IMR-90 (cell line): ENCODE data around the gene ELFN1. TPM values are rescaled to one million over a fixed set of nuclear protein-coding genes. Genes with fewer than 3 reads are reported as not detected.

Experiments used
- ATAC-seq: fragments of 200-7000 bp; cut with Tn5 transposase; 2 replicates; pipeline ENCODE4 v1.9.1; 2020; ENCODE audit warnings: low read depth, mild to moderate bottlenecking, moderate library complexity
- BruUV-seq: library from RNA; stranded (reverse); fragments of 400-500 nt; replicated peaks from 2 replicates; lab custom pipeline; 2021; lab: Mats Ljungman, UMichigan
- CTCF ChIA-PET: fragments of 300-600 bp; formaldehyde crosslinking; extraction: SDS; loops from one replicate; lab custom pipeline; 2021; ENCODE audit warnings: antibody characterized with exemption; lab: Yijun Ruan, JAX
- POLR2A ChIA-PET: fragments of 300-600 bp; sonication (Branson Sonifier 250); formaldehyde crosslinking; loops from one replicate; lab custom pipeline; 2022; ENCODE audit warnings: antibody characterized with exemption; ENCODE audit not compliant: unreplicated experiment; lab: Charles Lee
- DNase-seq: peaks from one replicate; pipeline ENCODE4 v3.0.0; 2013
- H2AFZ ChIP-seq: replicated peaks from 2 replicates; pipeline ENCODE3; 2013; ENCODE audit warnings: low read length, mild to moderate bottlenecking; ENCODE audit not compliant: poor library complexity
- H2AK5ac ChIP-seq: 2 replicates; pipeline ENCODE4 v1.6.1; 2013; ENCODE audit warnings: low read depth, low read length, inconsistent platforms
- H2AK9ac ChIP-seq: replicated peaks from 2 replicates; pipeline ENCODE3; 2013; ENCODE audit warnings: mild to moderate bottlenecking, low read depth, low read length, moderate library complexity; ENCODE audit not compliant: poor library complexity
- H2BK120ac ChIP-seq: 2 replicates; pipeline ENCODE4 v1.6.1; 2013; ENCODE audit warnings: low read depth, low read length, inconsistent platforms
- H2BK15ac ChIP-seq: 3 replicates; pipeline ENCODE4 v1.6.1; 2013; ENCODE audit warnings: low read depth, low read length, inconsistent platforms
- H2BK20ac ChIP-seq: 2 replicates; pipeline ENCODE4 v1.6.1; 2013; ENCODE audit warnings: low read depth, mild to moderate bottlenecking, inconsistent platforms, low read length, moderate library complexity
- H2BK5ac ChIP-seq: 2 replicates; pipeline ENCODE4 v1.6.1; 2013; ENCODE audit warnings: mild to moderate bottlenecking, low read depth, low read length, inconsistent platforms; ENCODE audit not compliant: poor library complexity, severe bottlenecking
- H3K14ac ChIP-seq: replicated peaks from 2 replicates; pipeline ENCODE4 v1.6.1; 2013; ENCODE audit warnings: low read depth, low read length, inconsistent platforms
- H3K18ac ChIP-seq: 2 replicates; pipeline ENCODE4 v1.6.1; 2013; ENCODE audit warnings: low read depth, low read length, control low read depth
- H3K23ac ChIP-seq: 2 replicates; pipeline ENCODE4 v1.6.1; 2013; ENCODE audit warnings: low read depth, low read length, inconsistent platforms
- H3K27ac ChIP-seq: 2 replicates; pipeline ENCODE4 v1.5.1; 2013; ENCODE audit warnings: mild to moderate bottlenecking, control low read depth, low read length; ENCODE audit not compliant: insufficient read depth
- H3K27me3 ChIP-seq: 2 replicates; pipeline ENCODE4 v1.6.1; 2013; ENCODE audit warnings: low read length; ENCODE audit not compliant: control insufficient read depth, insufficient read depth
- H3K36me3 ChIP-seq: 2 replicates; pipeline ENCODE4 v1.6.1; 2013; ENCODE audit warnings: low read length, mixed read lengths; ENCODE audit not compliant: control insufficient read depth, insufficient read depth
- H3K4ac ChIP-seq: 2 replicates; pipeline ENCODE4 v1.6.1; 2013; ENCODE audit warnings: low read depth, low read length, inconsistent platforms
- H3K4me1 ChIP-seq: 2 replicates; pipeline ENCODE4 v1.6.1; 2013; ENCODE audit warnings: low read length, mixed read lengths; ENCODE audit not compliant: control insufficient read depth, insufficient read depth
- H3K4me2 ChIP-seq: 2 replicates; pipeline ENCODE4 v1.6.1; 2013; ENCODE audit warnings: low read depth, mild to moderate bottlenecking, control low read depth, low read length, moderate library complexity
- H3K4me3 ChIP-seq: 2 replicates; pipeline ENCODE4 v1.5.1; 2013; ENCODE audit warnings: low read depth, mild to moderate bottlenecking, control low read depth, low read length, moderate library complexity; ENCODE audit not compliant: insufficient read depth
- H3K56ac ChIP-seq: 2 replicates; pipeline ENCODE4 v1.6.1; 2013; ENCODE audit warnings: low read length, inconsistent platforms; ENCODE audit not compliant: insufficient read depth; ENCODE audit errors: extremely low read depth
- H3K79me1 ChIP-seq, 2 experiments: 2 replicates each; pipeline ENCODE4 v1.6.1; 2013; ENCODE audit warnings: low read length in 2 of 2, inconsistent platforms in 1 of 2, low read depth in 1 of 2
- H3K9ac ChIP-seq: 2 replicates; pipeline ENCODE4 v1.6.1; 2013; ENCODE audit warnings: low read depth, low read length, control low read depth
- H3K9me1 ChIP-seq: 2 replicates; pipeline ENCODE4 v1.6.1; 2013; ENCODE audit warnings: low read length, inconsistent platforms; ENCODE audit not compliant: insufficient read depth
- H3K9me3 ChIP-seq: 2 replicates; pipeline ENCODE4 v1.6.1; 2013; ENCODE audit warnings: low read length; ENCODE audit not compliant: control insufficient read depth, insufficient read depth
- H4K20me1 ChIP-seq: 2 replicates; pipeline ENCODE4 v1.6.1; 2013; ENCODE audit warnings: low read length, inconsistent platforms; ENCODE audit not compliant: insufficient read depth
- H4K5ac ChIP-seq: 2 replicates; pipeline ENCODE4 v1.6.1; 2013; ENCODE audit warnings: mild to moderate bottlenecking, low read depth, low read length, control low read depth
- H4K8ac ChIP-seq, 2 experiments: 2 replicates each; pipeline ENCODE4 v1.6.1; 2013; ENCODE audit warnings: low read depth in 2 of 2, low read length in 2 of 2, control low read depth in 1 of 2, inconsistent platforms in 1 of 2
- H4K91ac ChIP-seq: 2 replicates; pipeline ENCODE4 v1.6.1; 2013; ENCODE audit warnings: low read depth, low read length, inconsistent platforms; ENCODE audit not compliant: insufficient read depth
- BHLHE40 ChIP-seq: fragments of 150-350 bp; IDR thresholded peaks from 2 replicates; pipeline ENCODE4 v1.6.1; 2016; ENCODE audit warnings: mild to moderate bottlenecking, low read depth, low read length
- CEBPB ChIP-seq: IDR thresholded peaks from 2 replicates; pipeline ENCODE4 v1.6.1; 2012; ENCODE audit warnings: low read depth, low read length, improper control_type of control experiment
- CHD1 ChIP-seq: IDR thresholded peaks from 2 replicates; pipeline ENCODE4 v1.6.1; 2012; ENCODE audit warnings: low read depth, low read length, improper control_type of control experiment
- CTCF ChIP-seq: conservative IDR thresholded peaks from 2 replicates; pipeline ENCODE4 v1.5.1; 2012; ENCODE audit warnings: mild to moderate bottlenecking, low read depth, low read length, improper control_type of control experiment
- ELK1 ChIP-seq: fragments of 150-350 bp; IDR thresholded peaks from 2 replicates; pipeline ENCODE4 v1.6.1; 2016; ENCODE audit warnings: low read depth, mild to moderate bottlenecking, low read length, moderate library complexity, borderline replicate concordance
- FOS ChIP-seq: fragments of 150-350 bp; IDR thresholded peaks from 2 replicates; pipeline ENCODE4 v1.6.1; 2016; ENCODE audit warnings: low read depth, low read length
- MAFK ChIP-seq: IDR thresholded peaks from 2 replicates; pipeline ENCODE4 v1.6.1; 2012; ENCODE audit warnings: low read depth, low read length, improper control_type of control experiment
- MAZ ChIP-seq: IDR thresholded peaks from 2 replicates; pipeline ENCODE4 v1.6.1; 2012; ENCODE audit warnings: low read depth, mild to moderate bottlenecking, low read length, improper control_type of control experiment, moderate library complexity, borderline replicate concordance
- MXI1 ChIP-seq: IDR thresholded peaks from 2 replicates; pipeline ENCODE4 v1.6.1; 2012; ENCODE audit warnings: low read depth, mild to moderate bottlenecking, low read length, moderate library complexity, borderline replicate concordance
- NFE2L2 ChIP-seq: fragments of 150-350 bp; IDR thresholded peaks from 2 replicates; pipeline ENCODE4 v1.6.1; 2016; ENCODE audit warnings: low read depth, mild to moderate bottlenecking, low read length
- POLR2A ChIP-seq: IDR thresholded peaks from 2 replicates; pipeline ENCODE4 v1.6.1; 2012; ENCODE audit warnings: mild to moderate bottlenecking, low read depth, low read length
- RAD21 ChIP-seq: IDR thresholded peaks from 2 replicates; pipeline ENCODE4 v1.6.1; 2012; ENCODE audit warnings: low read length, improper control_type of control experiment
- RCOR1 ChIP-seq: IDR thresholded peaks from 2 replicates; pipeline ENCODE4 v1.6.1; 2012; ENCODE audit warnings: mild to moderate bottlenecking, low read length, improper control_type of control experiment; ENCODE audit not compliant: insufficient replicate concordance
- RFX5 ChIP-seq: IDR thresholded peaks from 2 replicates; pipeline ENCODE4 v1.8.0; 2012; ENCODE audit warnings: low read depth, mild to moderate bottlenecking, low read length, moderate library complexity
- SMC3 ChIP-seq: fragments of 150-350 bp; IDR thresholded peaks from 2 replicates; pipeline ENCODE4 v1.6.1; 2016; ENCODE audit warnings: low read depth, mild to moderate bottlenecking, antibody characterized with exemption, low read length, moderate library complexity
- USF2 ChIP-seq: fragments of 150-350 bp; IDR thresholded peaks from 2 replicates; pipeline ENCODE4 v1.6.1; 2017; ENCODE audit warnings: mild to moderate bottlenecking, antibody characterized with exemption, low read length, low read depth
- WGBS, 2 experiments: methylation state at CpG; one replicate each; pipeline versions ENCODE4 v1.1.5 to v1.1.7; 2013; ENCODE audit warnings: missing lambda C conversion rate in 2 of 2; ENCODE audit not compliant: insufficient read length in 1 of 2; ENCODE audit errors: extremely low coverage in 2 of 2; 5-methylcytosine and 5-hydroxymethylcytosine counted together
- dilution Hi-C: fragments of 300-500 bp; cut with HindIII; formaldehyde crosslinking; loops from one replicate; pipeline ENCODE4 v1.14.3; 2018; ENCODE audit warnings: low sequenced_read_pairs; ENCODE audit not compliant: unreplicated experiment
- in situ Hi-C: fragments of 300-500 bp; cut with MboI; formaldehyde crosslinking; loops from 3 replicates; pipeline ENCODE4 v1.14.3; 2019; ENCODE audit warnings: low sequenced_read_pairs, inconsistent platforms, mixed read lengths
- intact Hi-C: fragments of 100-400 bp; cut with micrococcal nuclease; formaldehyde crosslinking; loops from 2 replicates; pipeline ENCODE4 v1.10.0; 2022
- polyA plus RNA-seq, 3 experiments: library from polyadenylated mRNA; depleted of rRNA; stranded (reverse); fragments of >200 nt; gene quantifications; 2 replicates each; pipeline ENCODE4 v1.2.3, GENCODE V29; 2012; ENCODE audit warnings: low replicate concordance in 1 of 3
- total RNA-seq: library from RNA; depleted of rRNA; stranded (reverse); fragments of >200 nt; gene quantifications from 2 replicates; pipeline ENCODE4 v1.2.3, GENCODE V29; 2012

ELFN1 gene
- total and polyA plus RNA-seq, 2 of the 4 experiments (the other 2 are of a cell fraction) = 1.6 to 5.2 TPM

GRCh38 chr7:1691096-1691495 lies 21.0 kb downstream of the ELFN1 start:
- Histone ChIP-seq H3K79me1 (no peaks in the 10 kb centered on the region; a peak in 1 of 4 replicates), H2BK5ac (no peak overlapping the region)
- DNase-seq = no peak

More at GRCh38 chr7:1691096-1691495, 21.0 kb downstream of the ELFN1 start:
- TF ChIP-seq MXI1 (no peak), CTCF (no peak), RAD21 (no peak), USF2 (no peak), MAZ (no peak), SMC3 (no peak), RCOR1 (no peak), FOS (no peak), CEBPB (no peak), MAFK (no peak), CHD1 (no peak), ELK1 (no peak), RFX5 (no peak), NFE2L2 (no peak), BHLHE40 (no peak), POLR2A (no peak)
- Histone ChIP-seq H3K4me3 (no peak overlapping the region), H3K56ac (no peak overlapping the region), H4K91ac (no peak overlapping the region), H3K9me3 (no peaks in the 10 kb centered on the region), H3K27me3 (no peaks in the 10 kb centered on the region; the same call in 1 of the 2 replicates), H2BK120ac (no peak overlapping the region), H3K4me1 (no peaks in the 10 kb centered on the region), H3K4ac (no peak overlapping the region), H3K4me2 (no peak overlapping the region), H3K18ac (no peak overlapping the region), H2BK20ac (no peak overlapping the region), H4K5ac (no peak overlapping the region), H3K27ac (no peak overlapping the region), H4K20me1 (peaks cover 3% of the 10 kb centered on the region; the same call in 1 of the 2 replicates), H2AFZ (no peak overlapping the region), H3K9ac (no peak overlapping the region), H2AK5ac (no peak overlapping the region), H3K23ac (no peak overlapping the region), H2BK15ac (no peak overlapping the region), H4K8ac (no peak overlapping the region), H3K9me1 (no peaks in the 10 kb centered on the region), H3K36me3 (no peaks in the 10 kb centered on the region), H3K14ac (no peak overlapping the region), H2AK9ac (no peak overlapping the region)
- WGBS, 2 experiments = 72% methylated on average over 3 of the region's 8 CpGs; no CpG with 5 or more reads in 1 of the 2 experiments
- ChIA-PET POLR2A (no interaction called here), CTCF (no interaction called here)
- dilution Hi-C loops (no loop called here), in situ Hi-C loops (no loop called here), intact Hi-C loops (no loop called here)
- BruUV-seq = no TSS peak
- no peak for ATAC-seq
